C1 segment of cervical spinal cord (tissue), 14 donors: ENCODE results near the gene CDH8.

ENCODE experiments used
- DNase-seq, 14 donors: peaks; one replicate each; lab custom pipeline; 2025; lab: John Stamatoyannopoulos, UW

The CDH8 gene

DNA sequence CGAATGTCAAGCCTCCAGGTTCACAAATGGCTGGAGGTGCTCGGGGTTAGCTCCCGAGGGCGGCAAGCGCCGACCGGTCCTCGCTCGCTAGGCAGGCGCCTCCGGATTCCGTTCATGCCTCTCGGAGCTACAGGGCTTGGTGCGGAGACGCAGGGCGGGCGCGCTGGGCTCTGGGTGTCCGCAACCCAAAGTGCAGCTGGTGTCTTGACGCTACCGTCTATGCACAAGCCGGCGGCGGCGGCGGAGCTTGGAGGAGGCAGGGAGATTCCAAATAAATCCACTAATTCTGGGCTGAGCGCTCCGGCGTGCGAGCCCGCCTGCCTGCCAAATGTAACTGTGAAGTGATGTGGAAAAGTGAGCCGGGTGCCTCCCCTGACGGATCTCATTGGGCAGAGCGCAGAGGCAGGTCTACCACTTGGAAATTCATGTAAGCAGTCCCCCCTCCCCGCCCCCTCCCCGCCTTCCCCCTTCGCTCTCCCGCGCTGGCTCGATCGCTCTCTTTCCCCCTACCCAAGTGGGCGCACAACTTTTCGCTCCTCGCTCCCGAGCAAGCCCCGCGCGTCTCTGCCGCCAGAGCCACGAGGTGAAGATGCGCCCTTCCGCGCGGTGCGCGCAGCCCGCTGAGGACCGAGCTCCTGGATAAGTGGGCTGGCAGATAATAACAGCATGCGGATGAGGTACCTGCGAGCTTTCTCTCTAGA lies at the start of gene CDH8:
Gene CDH8, minus strand, starts transcription at position 338 of the 701 bp plus-strand sequence. CDS start 15,035 bp downstream, outside the sequence.
- DNase-seq = peak in 6 of 14 donors; percentile 18 to 56 (median 38)

DNA sequence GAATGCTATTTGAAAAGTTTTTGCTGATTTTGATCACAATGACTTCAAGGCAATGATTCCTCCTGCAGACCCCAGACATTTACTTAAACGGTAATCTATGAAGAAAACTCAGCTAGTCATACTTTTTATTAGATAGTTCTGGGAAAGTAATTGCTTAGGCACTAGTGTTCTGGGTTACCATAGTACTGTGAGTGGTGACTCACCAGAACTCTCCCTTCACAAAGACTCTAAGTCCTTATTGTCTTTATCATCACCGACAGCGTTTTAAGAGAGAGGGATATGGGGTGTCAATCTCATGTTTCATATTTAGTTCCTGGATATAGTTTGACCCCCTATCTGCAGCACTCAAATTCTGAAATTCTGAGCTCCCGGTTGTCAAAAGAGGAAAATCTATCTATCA lies 43.0 kb upstream of the CDH8 start:
- no peak for DNase-seq

- DNase-seq = peak in 2 of 14 donors; percentile 2
These were observed 41.8 kb upstream of the CDH8 start for GRCh38 chr16:62077998-62078397.

- DNase-seq = no peak
These were observed 40.6 kb upstream of the CDH8 start for GRCh38 chr16:62076886-62077285.

- DNase-seq = no peak
These were observed 32.5 kb upstream of the CDH8 start for GRCh38 chr16:62068747-62069146.

DNA sequence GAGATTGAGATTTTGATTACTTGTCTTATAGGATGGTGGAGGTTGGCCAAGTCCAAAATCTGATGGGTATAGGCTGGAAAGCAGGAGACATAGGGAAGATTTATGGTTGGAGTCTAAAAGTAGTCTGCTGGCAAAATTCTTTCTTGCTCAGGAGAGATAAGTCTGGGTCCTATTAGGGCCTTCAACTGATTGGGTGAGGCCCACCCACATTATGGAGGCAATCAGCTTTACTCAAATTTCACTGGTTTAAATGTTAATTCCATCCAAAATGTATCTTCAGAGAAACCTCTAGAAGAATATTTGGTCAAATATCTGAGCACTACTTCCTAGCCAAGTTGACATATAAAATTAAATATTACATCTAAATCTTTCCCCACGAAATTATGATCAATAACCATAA lies 31.7 kb upstream of the CDH8 start:
- DNase-seq = no peak

DNA sequence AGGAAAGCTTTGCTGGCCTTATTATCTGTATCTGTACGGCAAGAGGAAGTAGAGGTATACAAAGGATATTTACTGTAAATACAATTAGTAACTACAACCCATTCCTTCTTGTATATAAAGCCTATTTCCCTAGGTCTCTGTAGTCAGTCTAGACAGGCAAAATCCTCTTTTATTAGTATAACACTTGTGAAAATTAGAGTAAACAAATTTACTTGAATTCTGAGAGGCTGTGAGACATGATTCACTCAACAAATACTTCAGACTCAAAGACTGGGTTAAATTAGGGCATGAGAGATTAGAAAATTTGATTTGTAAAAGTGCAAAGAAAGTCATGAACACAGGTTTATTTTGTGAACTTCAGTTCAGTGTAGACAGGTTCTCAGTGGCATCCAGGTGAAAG lies 30.9 kb upstream of the CDH8 start:
- DNase-seq = no peak

GRCh38 chr16:62066747-62067146 lies 30.5 kb upstream of the CDH8 start:
- no peak for DNase-seq

- no peak for DNase-seq
These were observed 27.9 kb upstream of the CDH8 start for GRCh38 chr16:62064173-62064572.

DNA sequence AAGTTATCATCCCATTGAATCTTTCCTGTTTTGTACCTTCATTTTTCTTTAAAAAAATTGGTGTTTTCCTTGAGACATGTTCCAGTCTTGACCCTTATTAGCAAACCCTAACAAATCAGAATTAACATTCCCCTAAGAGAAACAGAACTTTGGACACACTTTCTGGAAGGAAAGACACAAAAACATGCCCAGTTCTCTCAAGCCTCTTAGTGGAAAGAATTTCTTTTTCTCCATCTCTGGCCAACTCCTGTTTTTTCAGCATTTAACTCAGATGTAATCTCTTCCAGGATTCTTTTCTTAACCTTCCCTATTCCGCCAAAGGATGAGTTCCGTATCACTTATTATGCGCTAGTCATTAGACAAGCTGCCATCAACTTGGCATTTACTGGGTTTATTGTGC lies 23.9 kb upstream of the CDH8 start:
- no peak for DNase-seq

GRCh38 chr16:62059527-62059926 lies 23.3 kb upstream of the CDH8 start:
- no peak for DNase-seq

- no peak for DNase-seq
These were observed 22.2 kb upstream of the CDH8 start for GRCh38 chr16:62058412-62058811.

GRCh38 chr16:62051942-62052341 lies 15.7 kb upstream of the CDH8 start:
- DNase-seq = no peak

GRCh38 chr16:62050793-62051192 lies 14.6 kb upstream of the CDH8 start:
- no peak for DNase-seq

- no peak for DNase-seq
These were observed 10.6 kb upstream of the CDH8 start for GRCh38 chr16:62046801-62047200.

GRCh38 chr16:62041401-62041800 lies 5.2 kb upstream of the CDH8 start:
- peak in 3 of 14 donors; percentile 11 to 44 (median 11) for DNase-seq

DNA sequence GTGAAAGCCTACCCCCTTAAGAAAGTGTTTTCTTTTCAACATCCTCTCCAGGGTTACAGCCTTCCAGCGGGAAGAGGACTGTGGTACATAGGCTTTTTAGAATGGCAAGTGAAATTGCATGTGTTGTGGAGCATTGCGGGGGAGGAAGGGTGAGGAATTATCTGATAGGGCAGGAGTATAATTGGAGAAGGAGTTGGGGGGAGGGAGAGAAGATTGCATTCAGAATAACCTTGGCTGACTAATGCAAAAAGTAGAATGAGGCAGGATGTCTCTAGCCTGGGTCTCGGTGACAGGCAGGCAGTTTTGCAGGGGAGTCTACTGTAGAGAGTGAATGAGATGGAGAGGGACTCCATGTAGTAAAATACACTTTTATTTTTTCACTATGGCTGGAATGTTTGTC lies 2.4 kb upstream of the CDH8 start:
- no peak for DNase-seq

DNA sequence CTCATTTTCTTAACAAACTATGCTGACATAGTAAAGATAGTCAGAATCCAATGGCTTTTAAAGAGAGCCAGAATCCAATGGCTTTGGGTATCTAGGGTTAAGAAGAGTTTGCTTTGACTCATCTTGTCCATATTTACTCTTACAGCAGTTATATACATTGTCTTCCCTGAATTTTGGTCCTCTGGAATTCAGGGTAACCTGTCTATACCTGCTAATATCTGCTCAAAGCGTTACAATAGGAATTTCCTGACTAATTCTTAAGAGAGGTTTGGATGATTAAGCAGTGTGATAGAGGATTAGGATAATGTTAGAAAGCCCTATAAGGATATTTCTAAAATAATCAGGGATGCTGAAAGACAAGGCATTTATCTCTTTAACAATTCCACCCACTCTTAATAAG lies 2.0 kb upstream of the CDH8 start:
- DNase-seq = no peak

DNA sequence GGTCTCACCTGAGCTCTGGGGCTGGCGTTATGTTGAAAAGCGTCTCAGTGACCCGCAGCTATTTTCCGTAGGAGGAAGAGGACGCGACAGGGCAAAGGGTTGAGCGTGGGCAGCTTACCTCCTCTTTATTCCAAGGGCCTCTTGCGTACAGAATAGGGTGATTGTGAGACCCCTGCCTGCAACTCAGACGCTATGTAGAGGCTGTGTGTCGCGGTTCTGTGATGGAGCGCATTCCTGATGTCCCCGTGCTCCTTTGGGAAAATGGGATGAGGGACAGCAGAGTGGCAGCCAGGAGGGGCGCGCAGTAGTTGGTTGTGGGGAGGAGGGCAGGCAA lies 531 bp upstream of the CDH8 start:
- DNase-seq = no peak

DNA sequence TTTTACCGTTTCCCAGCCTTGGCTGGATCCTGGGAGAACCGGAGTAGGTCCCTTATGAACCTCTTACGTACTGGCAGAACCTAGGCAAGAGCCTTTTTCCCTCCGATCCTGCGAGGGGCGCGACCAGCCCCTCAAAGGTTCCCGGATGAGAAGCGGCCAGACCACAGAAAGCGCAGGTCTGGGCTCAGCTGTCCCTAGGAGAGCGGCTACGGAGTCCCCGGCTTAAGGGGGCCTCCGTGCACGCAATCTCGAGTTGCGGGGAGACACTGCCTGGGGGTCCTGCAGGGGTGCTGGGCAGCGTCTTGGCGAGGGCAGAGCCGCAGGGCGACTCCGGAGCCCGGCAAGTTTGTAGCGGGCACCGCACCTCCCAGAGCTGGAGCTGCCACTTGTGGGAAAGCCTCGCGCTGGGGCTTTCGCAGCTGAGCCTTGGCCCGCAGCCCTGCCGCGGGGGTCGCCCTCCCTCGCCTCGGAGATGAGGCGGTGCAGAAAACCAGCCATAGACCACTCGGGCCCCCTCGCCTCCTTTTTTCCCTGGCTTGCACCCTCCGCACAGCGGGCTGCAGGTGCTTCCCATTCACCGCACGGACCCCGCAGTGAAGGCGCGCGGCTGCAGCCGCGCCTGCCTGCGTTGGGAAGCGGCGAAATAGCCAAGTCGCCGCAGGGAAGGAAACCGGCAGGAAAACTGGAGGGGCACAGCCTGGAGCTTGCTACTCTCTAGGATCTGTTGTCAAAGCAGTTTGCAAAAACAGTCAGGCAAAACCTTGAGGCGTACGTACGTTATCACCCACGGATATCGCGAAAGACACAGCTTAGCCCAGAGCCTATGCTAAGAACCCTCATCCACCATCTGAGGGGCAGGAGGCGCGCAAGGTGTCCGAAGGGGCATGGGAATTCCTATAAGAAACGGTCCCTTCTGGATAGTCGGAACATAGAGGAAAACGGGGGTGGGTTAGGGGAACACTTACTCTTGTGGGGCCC lies 834 bp downstream of the CDH8 start:
- DNase-seq = peak in 4 of 14 donors; percentile 31 to 60 (median 53)

DNA sequence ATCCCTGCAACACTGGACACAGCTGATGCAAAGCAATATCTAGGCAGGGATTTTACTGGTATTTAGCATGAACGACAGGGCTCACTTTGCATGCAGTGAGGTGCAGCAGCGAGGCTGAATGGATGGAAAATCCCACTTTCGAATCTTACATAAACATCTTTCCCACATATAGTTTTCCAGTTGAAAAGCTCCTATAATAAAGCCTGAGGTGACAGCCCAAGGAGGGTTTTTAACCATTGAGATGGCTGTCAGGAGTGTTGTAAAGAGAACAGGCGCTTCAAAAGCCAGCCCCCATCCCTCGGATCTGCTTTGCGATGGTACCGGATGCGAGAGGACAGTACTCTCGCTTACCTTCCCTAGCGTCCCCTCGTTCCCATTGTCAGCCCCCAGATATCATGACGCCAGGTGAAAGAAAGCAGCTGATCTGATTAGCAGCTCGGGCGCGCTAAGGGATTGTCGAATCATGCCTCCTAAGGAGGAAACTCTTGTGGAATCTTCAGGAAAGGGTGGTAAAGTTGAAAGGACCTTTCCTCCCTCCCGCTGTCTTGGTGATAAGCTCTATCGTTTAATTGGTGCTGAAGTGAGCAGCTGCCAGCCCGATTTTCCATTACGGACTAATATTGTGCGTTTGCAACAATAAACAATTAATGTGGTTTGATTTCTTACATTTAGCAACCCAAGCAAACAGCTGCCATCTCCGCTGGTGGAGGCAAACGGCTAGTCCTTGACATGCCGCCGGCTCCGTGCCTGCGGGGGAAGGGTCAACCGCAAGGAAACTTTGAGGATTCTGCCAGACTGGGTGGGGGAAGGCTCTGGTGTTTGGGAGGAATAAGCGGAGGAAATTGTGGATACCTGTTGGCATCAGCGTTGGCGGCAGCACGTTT lies 1.8 kb downstream of the CDH8 start:
- peak in 4 of 14 donors; percentile 49 to 74 (median 55) for DNase-seq

DNA sequence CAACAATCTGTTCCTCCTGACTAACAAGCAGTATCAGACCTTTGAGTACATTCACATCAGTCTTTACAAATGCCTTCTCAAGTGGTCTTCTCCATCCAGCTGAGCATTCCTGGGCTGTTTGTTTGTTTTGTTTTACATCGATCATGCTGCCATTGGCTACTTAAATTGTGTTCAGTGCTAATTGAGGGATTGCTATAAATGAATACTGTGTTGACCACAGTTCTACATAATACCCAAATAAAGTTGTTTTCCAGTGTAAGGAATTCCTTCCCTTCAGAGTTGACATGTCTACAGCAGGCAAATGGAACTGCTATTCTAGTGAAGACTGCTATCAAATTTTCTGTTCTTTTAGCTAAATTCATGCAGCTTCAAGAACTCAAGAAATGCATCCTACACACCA lies 3.2 kb downstream of the CDH8 start:
- no peak for DNase-seq
